ENCODE results near the gene HPX. TPM values are rescaled to one million over a fixed set of nuclear protein-coding genes. Genes with fewer than 3 reads are reported as not detected.
"Not testable (repeated sequence)": the region's sequence is repeated elsewhere in the genome, so short reads cannot be mapped to it uniquely, and the experiment has no call there.

The HPX gene
- total RNA-seq, 1 experiment from 2014 or later = 1.2 TPM

GRCh38 chr11:6393989-6394670, 46.7 kb downstream of the HPX start:
- H2BK5ac ChIP-seq (ENCODE audit: insufficient read length, low read length) = no peak overlapping the region
- H3K27ac ChIP-seq (ENCODE audit: insufficient read length, low read depth, low read length) = no peak overlapping the region
- no peaks in the 10 kb centered on the region for H3K79me1 ChIP-seq (ENCODE audit: insufficient read depth, low read depth, low read length, poor library complexity, severe bottlenecking)
- no peaks in the 10 kb centered on the region for H3K79me2 ChIP-seq (ENCODE audit: insufficient read depth, low read length)
- no peak overlapping the region for H2AK5ac ChIP-seq (ENCODE audit: insufficient read length, low read length)
- WGBS (ENCODE audit: extremely low coverage, insufficient read length, low lambda C conversion rate) = no CpG with 5 or more reads among the region's 16 CpGs
- no peak overlapping the region for H4K91ac ChIP-seq (ENCODE audit: insufficient read length, low read depth, low read length)
- no peak overlapping the region for H3K23ac ChIP-seq (ENCODE audit: insufficient read length, low read depth, low read length)
- Mint-ChIP-seq H3K36me3 (ENCODE audit: insufficient read depth in 1 of 3, low read depth in 3 of 3) (0 out of 7 replicates have a peak, but pooled peaks cover 0 to 3% (median 0%) of the 10 kb centered on the region in 3 experiments), H3K4me3 (no peak overlapping the region), H3K4me1 (peaks cover 12 to 17% of the 10 kb centered on the region in 2 experiments), H3K9me3 (no peaks in the 10 kb centered on the region; a peak in 1 of 5 replicates), H3K27ac (no peak overlapping the region; a peak in 2 of 7 replicates), H3K27me3 (ENCODE audit: low read depth) (peaks cover 8% of the 10 kb centered on the region)
- no peak overlapping the region; the same call in 1 of the 2 replicates for H3K14ac ChIP-seq (ENCODE audit: insufficient read depth, low read length)
- H2BK12ac ChIP-seq (ENCODE audit: insufficient read length, low read depth, low read length) = no peak overlapping the region
- no peak overlapping the region for H3K56ac ChIP-seq (ENCODE audit: insufficient read length, low read depth, low read length)
- peaks cover 7% of the 10 kb centered on the region for H3K23me2 ChIP-seq (ENCODE audit: insufficient read length, low read depth, low read length, poor library complexity, severe bottlenecking)
- TF ChIP-seq, protein P1, sequence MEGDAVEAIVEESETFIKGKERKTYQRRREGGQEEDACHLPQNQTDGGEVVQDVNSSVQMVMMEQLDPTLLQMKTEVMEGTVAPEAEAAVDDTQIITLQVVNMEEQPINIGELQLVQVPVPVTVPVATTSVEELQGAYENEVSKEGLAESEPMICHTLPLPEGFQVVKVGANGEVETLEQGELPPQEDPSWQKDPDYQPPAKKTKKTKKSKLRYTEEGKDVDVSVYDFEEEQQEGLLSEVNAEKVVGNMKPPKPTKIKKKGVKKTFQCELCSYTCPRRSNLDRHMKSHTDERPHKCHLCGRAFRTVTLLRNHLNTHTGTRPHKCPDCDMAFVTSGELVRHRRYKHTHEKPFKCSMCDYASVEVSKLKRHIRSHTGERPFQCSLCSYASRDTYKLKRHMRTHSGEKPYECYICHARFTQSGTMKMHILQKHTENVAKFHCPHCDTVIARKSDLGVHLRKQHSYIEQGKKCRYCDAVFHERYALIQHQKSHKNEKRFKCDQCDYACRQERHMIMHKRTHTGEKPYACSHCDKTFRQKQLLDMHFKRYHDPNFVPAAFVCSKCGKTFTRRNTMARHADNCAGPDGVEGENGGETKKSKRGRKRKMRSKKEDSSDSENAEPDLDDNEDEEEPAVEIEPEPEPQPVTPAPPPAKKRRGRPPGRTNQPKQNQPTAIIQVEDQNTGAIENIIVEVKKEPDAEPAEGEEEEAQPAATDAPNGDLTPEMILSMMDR (conservative IDR thresholded peaks at IDR 0.05) = no peak
- H2BK15ac ChIP-seq (ENCODE audit: low read depth, low read length) = no peak overlapping the region
- H3K4me2 ChIP-seq (ENCODE audit: insufficient read depth, insufficient read length, low read length) = no peak overlapping the region
- H2AFZ ChIP-seq (ENCODE audit: low read length) = no peak overlapping the region
- DNase-seq = no peak
- no peak overlapping the region for H2BK20ac ChIP-seq (ENCODE audit: low read depth, low read length, poor library complexity, severe bottlenecking)
- no peak overlapping the region for H3T11ph ChIP-seq (ENCODE audit: low read length)
- H2BK120ac ChIP-seq (ENCODE audit: low read depth, low read length, poor library complexity, severe bottlenecking) = no peak overlapping the region
- no peaks in the 10 kb centered on the region for H4K20me1 ChIP-seq (ENCODE audit: control insufficient read depth, insufficient read depth, insufficient read length)
- H3K27me3 ChIP-seq (ENCODE audit: insufficient read depth, low read length) = 0 out of 2 replicates have a peak, but pooled peaks cover 2% of the 10 kb centered on the region
- no peak overlapping the region for H4K5ac ChIP-seq (ENCODE audit: insufficient read length, low read depth, low read length)
- no peaks in the 10 kb centered on the region; the same call in 1 of the 2 replicates for H3K4me1 ChIP-seq (ENCODE audit: insufficient read depth, low read length)
- no peaks in the 10 kb centered on the region for H3K9me3 ChIP-seq (ENCODE audit: control insufficient read depth, low read depth, low read length)
- H4K8ac ChIP-seq (replicated peaks; ENCODE audit: insufficient read length, low read depth, low read length) = no peak overlapping the region
- H3K4ac ChIP-seq (ENCODE audit: low read depth, low read length) = no peak overlapping the region
- no peak overlapping the region for H3K18ac ChIP-seq (ENCODE audit: insufficient read length, low read depth, low read length)
- H3K9ac ChIP-seq (ENCODE audit: extremely low read depth, insufficient read length, low read length) = no peak overlapping the region

- not testable (repeated sequence) for H2BK15ac ChIP-seq (ENCODE audit: low read depth, low read length); H3K27me3 Mint-ChIP-seq (ENCODE audit: low read depth); H2AFZ ChIP-seq (ENCODE audit: low read length); H3K4ac ChIP-seq (ENCODE audit: low read depth, low read length); H3K36me3 Mint-ChIP-seq (ENCODE audit: insufficient read depth in 1 of 3, low read depth in 3 of 3); H3K27me3 ChIP-seq (ENCODE audit: insufficient read depth, low read length); H3K27ac Mint-ChIP-seq; H2BK120ac ChIP-seq (ENCODE audit: low read depth, low read length, poor library complexity, severe bottlenecking); H3T11ph ChIP-seq (ENCODE audit: low read length); H3K9me3 Mint-ChIP-seq; H3K4me3 Mint-ChIP-seq; H3K4me1 ChIP-seq (ENCODE audit: insufficient read depth, low read length); H4K91ac ChIP-seq (ENCODE audit: insufficient read length, low read depth, low read length); H3K4me2 ChIP-seq (ENCODE audit: insufficient read depth, insufficient read length, low read length); H3K27ac ChIP-seq (ENCODE audit: insufficient read length, low read depth, low read length); H3K23ac ChIP-seq (ENCODE audit: insufficient read length, low read depth, low read length); H2BK12ac ChIP-seq (ENCODE audit: insufficient read length, low read depth, low read length); DNase-seq; H4K20me1 ChIP-seq (ENCODE audit: control insufficient read depth, insufficient read depth, insufficient read length); H3K18ac ChIP-seq (ENCODE audit: insufficient read length, low read depth, low read length); H2BK20ac ChIP-seq (ENCODE audit: low read depth, low read length, poor library complexity, severe bottlenecking); H3K79me1 ChIP-seq (ENCODE audit: insufficient read depth, low read depth, low read length, poor library complexity, severe bottlenecking); H3K9me3 ChIP-seq (ENCODE audit: control insufficient read depth, low read depth, low read length); H4K5ac ChIP-seq (ENCODE audit: insufficient read length, low read depth, low read length); H2BK5ac ChIP-seq (ENCODE audit: insufficient read length, low read length); H3K23me2 ChIP-seq (ENCODE audit: insufficient read length, low read depth, low read length, poor library complexity, severe bottlenecking); H3K14ac ChIP-seq (ENCODE audit: insufficient read depth, low read length); H3K9ac ChIP-seq (ENCODE audit: extremely low read depth, insufficient read length, low read length); H3K56ac ChIP-seq (ENCODE audit: insufficient read length, low read depth, low read length); H4K8ac ChIP-seq (replicated peaks; ENCODE audit: insufficient read length, low read depth, low read length); H2AK5ac ChIP-seq (ENCODE audit: insufficient read length, low read length); H3K79me2 ChIP-seq (ENCODE audit: insufficient read depth, low read length)
- H3K4me1 Mint-ChIP-seq = peaks cover 21 to 29% of the 10 kb centered on the region in 2 experiments
- no CpG with 5 or more reads among the region's 4 CpGs for WGBS (ENCODE audit: extremely low coverage, insufficient read length, low lambda C conversion rate)
These were observed 48.5 kb downstream of the HPX start for GRCh38 chr11:6392251-6392650.
